HCT116 (cell line): ENCODE data around the gene PDE1C. TPM values are rescaled to one million over a fixed set of nuclear protein-coding genes. Genes with fewer than 3 reads are reported as not detected.

ENCODE experiments used
- ATAC-seq: fragments of 200-7000 bp; cut with Tn5 transposase; 2 replicates; pipeline ENCODE4 v1.9.1; 2020; ENCODE audit warnings: mild to moderate bottlenecking, moderate library complexity
- BruUV-seq: library from RNA; stranded (reverse); fragments of 400-500 nt; replicated peaks from 2 replicates; lab custom pipeline; 2021; lab: Mats Ljungman, UMichigan
- CTCF ChIA-PET: fragments of 300-600 bp; sonication (Branson Sonifier 250); formaldehyde crosslinking; loops from one replicate; lab custom pipeline; 2021; ENCODE audit warnings: antibody characterized with exemption; lab: Charles Lee
- POLR2A ChIA-PET: fragments of 300-600, 350-600 bp; sonication (Branson Sonifier 250); formaldehyde crosslinking; loops from one replicate; lab custom pipeline; 2021; ENCODE audit warnings: antibody characterized with exemption; lab: Charles Lee
- RAD21 ChIA-PET, 2 experiments: fragments of 300-600 bp; sonication (Branson Sonifier 250); formaldehyde crosslinking; loops; one replicate each; lab custom pipeline; 2023; ENCODE audit warnings: low total read pairs in 2 of 2; ENCODE audit not compliant: uncharacterized antibody in 2 of 2, unreplicated experiment in 2 of 2, low non-redundant PET in 1 of 2; lab: Charles Lee
- DNase-seq: peaks from one replicate; pipeline ENCODE4 v3.0.0-alpha.2; 2010; ENCODE audit warnings: low read depth, low spot score
- H2AFZ ChIP-seq: fragments of 200-600 bp; shearing (Covaris generic), sonication (generic); 2 replicates; pipeline ENCODE4 v1.6.1; 2017; ENCODE audit warnings: low read depth, mixed run types, mixed read lengths, antibody characterized with exemption, low read length; ENCODE audit not compliant: poor library complexity, severe bottlenecking
- H3K27ac ChIP-seq: 2 replicates; pipeline ENCODE4 v1.5.1; 2012; ENCODE audit warnings: low read depth, low read length
- H3K27me3 ChIP-seq: fragments of 200-600 bp; sonication (generic); 2 replicates; pipeline ENCODE4 v1.6.1; 2016; ENCODE audit warnings: mixed run types, low read length, mixed read lengths; ENCODE audit not compliant: insufficient read depth
- H3K36me3 ChIP-seq, 2 experiments: fragments of 200-500 bp in 1 of 2; fragments of 200-600 bp in 1 of 2; sonication (Bioruptor generic) in 1 of 2; sonication (generic) in 1 of 2; 2 replicates each; pipeline versions ENCODE4 v1.5.1 to v1.6.1; 2014 to 2016; ENCODE audit warnings: low read length in 2 of 2, inconsistent platforms in 1 of 2, mixed read lengths in 1 of 2, mixed run types in 1 of 2; ENCODE audit not compliant: insufficient read depth in 2 of 2, control insufficient read depth in 1 of 2
- H3K4me1 ChIP-seq, 2 experiments: fragments of 200-600 bp in 1 of 2; sonication (generic) in 1 of 2; 2 replicates each; pipeline versions ENCODE4 v1.5.1 to v1.6.1; 2012 to 2017; ENCODE audit warnings: low read length in 2 of 2, inconsistent platforms in 1 of 2, mild to moderate bottlenecking in 1 of 2, mixed read lengths in 1 of 2, mixed run types in 1 of 2, moderate library complexity in 1 of 2; ENCODE audit not compliant: insufficient read depth in 2 of 2, control insufficient read depth in 1 of 2
- H3K4me2 ChIP-seq: fragments of 200-600 bp; sonication (generic); 2 replicates; pipeline ENCODE4 v1.6.1; 2017; ENCODE audit warnings: mixed run types, low read length, mixed read lengths
- H3K4me3 ChIP-seq, 2 experiments: fragments of 200-600 bp in 1 of 2; sonication (generic) in 1 of 2; replicated peaks in 1 of 2; 2 replicates each; pipeline ENCODE4 v1.5.1; 2011 to 2016; ENCODE audit warnings: low read length in 2 of 2, control low read depth in 1 of 2, low read depth in 1 of 2, mild to moderate bottlenecking in 1 of 2, mixed read lengths in 1 of 2, mixed run types in 1 of 2
- H3K79me2 ChIP-seq: fragments of 200-600 bp; sonication (generic); 2 replicates; pipeline ENCODE4 v1.6.1; 2017; ENCODE audit warnings: mild to moderate bottlenecking, mixed run types, low read length, moderate library complexity, mixed read lengths; ENCODE audit not compliant: insufficient read depth
- H3K9ac ChIP-seq: fragments of 200-600 bp; sonication (generic); 2 replicates; pipeline ENCODE4 v1.6.1; 2016; ENCODE audit warnings: low read length, mixed read lengths
- H3K9me2 ChIP-seq: fragments of 200-600 bp; sonication (generic), shearing (Covaris generic); 2 replicates; pipeline ENCODE4 v1.6.1; 2017; ENCODE audit warnings: mixed run types, mild to moderate bottlenecking, moderate library complexity; ENCODE audit not compliant: insufficient read depth
- H3K9me3 ChIP-seq, 2 experiments: fragments of 200-500 bp in 1 of 2; fragments of 200-600 bp in 1 of 2; sonication (Bioruptor generic) in 1 of 2; sonication (generic) in 1 of 2; 2 replicates each; pipeline ENCODE4 v1.6.1; 2014 to 2017; ENCODE audit warnings: low read length in 2 of 2, mixed read lengths in 2 of 2, inconsistent platforms in 1 of 2, low read depth in 1 of 2, mild to moderate bottlenecking in 1 of 2, mixed run types in 1 of 2, moderate library complexity in 1 of 2; ENCODE audit not compliant: control insufficient read depth in 1 of 2, insufficient read depth in 1 of 2
- H4K20me1 ChIP-seq: fragments of 200-600 bp; sonication (generic), shearing (Covaris generic); 2 replicates; pipeline ENCODE4 v1.6.1; 2017; ENCODE audit warnings: mixed run types, mild to moderate bottlenecking, moderate library complexity; ENCODE audit not compliant: insufficient read depth
- CBX3 ChIP-seq: IDR thresholded peaks from 2 replicates; pipeline ENCODE4 v1.6.1; 2012; ENCODE audit warnings: low read depth
- CEBPB ChIP-seq: IDR thresholded peaks from 2 replicates; pipeline ENCODE4 v1.6.1; 2012; ENCODE audit warnings: low read depth
- CTCF ChIP-seq, 3 experiments: fragments of 200-600 bp in 1 of 3; sonication (generic) in 1 of 3; IDR thresholded peaks in 2 of 3; conservative IDR thresholded peaks in 1 of 3; 2 replicates each; pipeline ENCODE4 v1.5.1; 2012 to 2017; ENCODE audit warnings: low read depth in 2 of 3, low read length in 2 of 3, antibody characterized with exemption in 1 of 3, borderline replicate concordance in 1 of 3, control low read depth in 1 of 3, mild to moderate bottlenecking in 1 of 3, mixed read lengths in 1 of 3, mixed run types in 1 of 3, moderate library complexity in 1 of 3; ENCODE audit not compliant: insufficient read depth in 1 of 3
- EZH2phosphoT487 ChIP-seq: fragments of 200-600 bp; IDR thresholded peaks from 2 replicates; pipeline ENCODE4 v1.6.1; 2018; ENCODE audit warnings: antibody characterized with exemption, borderline replicate concordance
- FOSL1 ChIP-seq: IDR thresholded peaks from 2 replicates; pipeline ENCODE4 v1.6.1; 2012; ENCODE audit warnings: low read depth
- JUND ChIP-seq: IDR thresholded peaks from 2 replicates; pipeline ENCODE4 v1.6.1; 2012
- MAX ChIP-seq: IDR thresholded peaks from 2 replicates; pipeline ENCODE4 v1.6.1; 2012
- POLR2A ChIP-seq: IDR thresholded peaks from 2 replicates; pipeline ENCODE4 v1.7.0; 2011; ENCODE audit warnings: borderline replicate concordance; ENCODE audit not compliant: insufficient read depth, insufficient read length; ENCODE audit errors: extremely low read depth
- ZBTB33 ChIP-seq: IDR thresholded peaks from 2 replicates; pipeline ENCODE4 v1.6.1; 2011; ENCODE audit warnings: mild to moderate bottlenecking, low read length, moderate library complexity; ENCODE audit not compliant: insufficient replicate concordance; ENCODE audit errors: extremely low read depth
- ZNF274 ChIP-seq: fragments of 200-500 bp; sonication (Bioruptor generic); IDR thresholded peaks from 2 replicates; pipeline ENCODE4 v1.6.1; 2014; ENCODE audit warnings: mild to moderate bottlenecking, low read depth, low read length, inconsistent platforms
- intact Hi-C: fragments of 100-400 bp; cut with micrococcal nuclease; formaldehyde crosslinking; loops from 2 replicates; pipeline ENCODE4 v1.10.0; 2022
- total RNA-seq: library from RNA; stranded (reverse); gene quantifications from one replicate; pipeline ENCODE4 v1.2.1, GENCODE V29; 2021; ENCODE audit not compliant: unreplicated experiment

PDE1C gene
- total RNA-seq, 1 experiment from 2014 or later = 0.17 TPM

DNA sequence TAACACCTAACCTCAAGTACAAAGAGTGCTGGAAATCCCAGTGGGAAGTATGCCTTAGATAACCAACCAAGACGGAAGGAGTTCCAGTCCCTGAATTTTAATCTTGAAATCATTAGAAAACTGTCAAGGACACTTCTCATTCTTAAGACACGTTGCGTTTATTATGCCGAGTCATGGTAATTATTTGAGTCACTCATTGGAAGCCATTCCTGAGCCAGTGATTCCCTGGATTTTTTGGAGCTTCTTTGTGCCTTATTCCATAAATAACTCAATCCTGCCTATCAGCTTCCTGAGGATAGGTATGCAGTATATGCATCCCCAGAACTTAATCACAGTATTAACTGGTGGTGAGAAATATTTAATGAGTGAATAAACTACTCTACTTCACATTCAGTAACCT lies 305.7 kb downstream of the PDE1C start:
- no peak for ATAC-seq
- H2AFZ ChIP-seq = no peak overlapping the region
- ChIA-PET CTCF (interaction anchor here (1.7 kb wide), 1 partner anchor 446 kb away, joined by 4 read pairs; no protein-coding TSS in a partner anchor), POLR2A (no interaction called here), RAD21 (no interaction called here)
- no peaks in the 10 kb centered on the region for H3K36me3 ChIP-seq
- H3K9me3 ChIP-seq = no peaks in the 10 kb centered on the region
- no peaks in the 10 kb centered on the region for H3K9me2 ChIP-seq
- H3K4me2 ChIP-seq = no peak overlapping the region
- DNase-seq = no peak
- intact Hi-C loops = no loop called here
- H3K27me3 ChIP-seq = no peaks in the 10 kb centered on the region; the same call in 1 of the 2 replicates
- H3K4me3 ChIP-seq = no peak overlapping the region
- H3K79me2 ChIP-seq = no peaks in the 10 kb centered on the region
- no peak overlapping the region for H3K27ac ChIP-seq
- H3K9ac ChIP-seq = no peak overlapping the region
- no TSS peak for BruUV-seq
- no peak for TF ChIP-seq EZH2phosphoT487
- no peak for TF ChIP-seq JUND
- no peak for TF ChIP-seq CEBPB
- TF ChIP-seq ZNF274 = no peak
- no peak for TF ChIP-seq ZBTB33
- TF ChIP-seq CBX3 = no peak
- no peak for TF ChIP-seq MAX
- TF ChIP-seq POLR2A = no peak
- no peaks in the 10 kb centered on the region for H3K4me1 ChIP-seq
- H4K20me1 ChIP-seq = no peaks in the 10 kb centered on the region

DNA sequence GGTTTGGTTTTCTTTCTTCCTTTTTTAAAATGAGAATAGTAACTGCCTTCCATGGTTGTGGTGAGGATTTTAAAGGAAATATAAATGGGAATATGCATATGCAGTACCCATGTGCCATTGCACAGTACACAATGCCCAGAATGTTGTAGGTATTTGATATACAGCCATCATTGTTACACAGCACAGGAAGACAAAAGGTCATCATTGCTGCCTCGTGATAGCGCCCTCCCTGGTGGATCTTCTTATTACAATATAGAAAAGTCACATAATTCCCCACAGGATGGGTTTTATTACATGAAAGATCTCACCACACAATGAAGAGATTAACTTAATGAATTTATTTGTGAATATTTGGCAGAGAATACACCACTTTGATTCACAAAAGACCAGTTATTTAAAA lies 306.7 kb downstream of the PDE1C start:
- no peak overlapping the region for H3K9ac ChIP-seq
- no peaks in the 10 kb centered on the region for H4K20me1 ChIP-seq
- DNase-seq (no peak), ATAC-seq (no peak)
- TF ChIP-seq FOSL1 (no peak), CTCF (IDR thresholded peaks at IDR 0.05 in 2 of 3, conservative IDR thresholded peaks at IDR 0.05 in 1 of 3; ENCODE audit: borderline replicate concordance in 1 of 3, insufficient read depth in 1 of 3, low read depth in 2 of 3, low read length in 2 of 3) (peak in 2 of 3 experiments; percentile 34 to 59; a peak in 3 of 6 replicates), ZNF274 (no peak)
- no TSS peak for BruUV-seq
- ChIA-PET CTCF (no interaction called here), RAD21 (no interaction called here), POLR2A (no interaction called here)
- no peak overlapping the region for H2AFZ ChIP-seq
- no peak overlapping the region for H3K4me2 ChIP-seq
- no peaks in the 10 kb centered on the region for H3K4me1 ChIP-seq
- H3K27me3 ChIP-seq = no peaks in the 10 kb centered on the region; the same call in 1 of the 2 replicates
- H3K36me3 ChIP-seq = no peaks in the 10 kb centered on the region
- no peak overlapping the region for H3K27ac ChIP-seq
- no peaks in the 10 kb centered on the region for H3K9me2 ChIP-seq
- H3K79me2 ChIP-seq = no peaks in the 10 kb centered on the region
- H3K4me3 ChIP-seq = no peak overlapping the region
- intact Hi-C loops = no loop called here
- H3K9me3 ChIP-seq = no peaks in the 10 kb centered on the region
